GM18502 (cell line): ENCODE results near the gene ZFHX3.

Experiments
- ATAC-seq: cut with Tn5 transposase; IDR thresholded peaks from one replicate; pipeline ENCODE4 v1.9.1; 2021; ENCODE audit warnings: mild to moderate bottlenecking; ENCODE audit not compliant: unreplicated experiment, poor library complexity

Gene ZFHX3

DNA sequence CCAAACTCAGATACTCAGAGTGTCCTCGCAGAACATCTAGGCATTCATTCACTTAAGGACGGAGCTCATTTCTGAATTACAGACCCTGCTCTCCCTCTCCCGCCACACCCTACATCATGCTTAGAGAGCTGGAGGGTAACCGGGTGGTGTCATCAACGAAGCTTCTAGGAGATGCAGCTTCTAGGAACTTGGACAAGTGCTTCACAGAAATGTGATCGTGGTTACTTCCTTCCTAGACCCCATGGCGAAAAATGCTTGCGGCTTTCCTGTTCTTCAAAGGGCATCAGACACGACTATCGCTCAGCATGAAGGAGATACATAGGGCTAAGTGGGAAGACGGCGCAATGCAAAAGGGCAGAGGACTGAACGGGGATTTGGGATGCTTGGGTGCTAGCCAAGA lies 126.8 kb downstream of the ZFHX3 start:
- ATAC-seq = no peak

DNA sequence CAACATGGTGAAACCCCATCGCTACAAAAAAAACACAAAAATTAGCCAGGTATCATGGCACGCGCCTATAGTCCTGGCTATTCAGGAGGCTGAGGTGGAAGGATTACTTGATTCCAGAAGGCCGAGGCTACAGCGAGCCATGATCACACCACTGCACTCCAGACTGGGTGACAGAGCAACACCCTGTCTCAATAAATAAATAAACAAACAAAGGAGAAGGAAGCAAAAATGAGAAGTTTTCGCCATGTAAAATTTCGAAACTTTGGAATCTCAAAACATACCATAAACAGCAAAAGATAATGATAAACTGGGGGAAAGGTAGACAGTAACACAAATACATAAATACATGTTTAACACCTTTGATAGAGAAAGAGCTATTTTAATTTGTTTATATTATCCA lies 130.9 kb downstream of the ZFHX3 start:
- no peak for ATAC-seq

DNA sequence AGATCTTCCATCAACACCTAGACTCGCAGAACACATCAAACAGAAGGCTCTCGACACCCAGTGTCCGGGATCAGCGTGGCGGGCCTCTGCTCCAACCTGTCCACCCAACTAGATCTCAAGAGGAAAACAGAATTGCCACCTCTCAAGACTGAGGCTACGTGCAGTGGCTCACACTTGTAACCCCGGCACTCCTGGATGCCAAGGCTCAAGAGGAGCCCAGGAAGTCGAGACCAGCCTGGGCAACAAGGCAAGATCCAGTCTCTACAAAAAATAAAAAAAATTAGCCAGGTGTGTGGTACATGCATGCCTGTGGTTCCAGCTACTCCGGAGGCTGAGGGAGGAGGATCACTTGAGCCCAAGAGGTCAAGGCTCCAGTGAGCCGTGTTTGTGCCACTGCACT lies 132.6 kb downstream of the ZFHX3 start:
- ATAC-seq = no peak

DNA sequence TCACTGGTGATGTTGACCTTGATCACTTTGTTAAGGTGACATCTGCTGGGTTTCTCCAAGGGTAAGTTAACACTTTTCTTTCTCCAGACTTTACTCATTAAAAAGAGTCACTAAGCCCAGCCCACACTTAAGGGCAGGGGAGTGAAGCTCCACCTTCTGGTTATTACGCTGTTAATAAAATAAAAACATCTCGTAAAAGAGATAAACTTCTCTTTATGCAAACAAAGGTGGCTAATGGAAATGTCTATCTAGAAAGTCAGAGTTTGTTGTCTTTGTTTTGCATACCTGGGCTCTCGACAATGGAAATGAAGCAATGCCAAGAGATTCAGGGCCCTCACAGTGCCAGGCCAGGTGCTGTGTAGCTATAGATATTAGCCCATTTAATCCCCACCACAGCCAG lies 134.4 kb downstream of the ZFHX3 start:
- ATAC-seq = no peak

DNA sequence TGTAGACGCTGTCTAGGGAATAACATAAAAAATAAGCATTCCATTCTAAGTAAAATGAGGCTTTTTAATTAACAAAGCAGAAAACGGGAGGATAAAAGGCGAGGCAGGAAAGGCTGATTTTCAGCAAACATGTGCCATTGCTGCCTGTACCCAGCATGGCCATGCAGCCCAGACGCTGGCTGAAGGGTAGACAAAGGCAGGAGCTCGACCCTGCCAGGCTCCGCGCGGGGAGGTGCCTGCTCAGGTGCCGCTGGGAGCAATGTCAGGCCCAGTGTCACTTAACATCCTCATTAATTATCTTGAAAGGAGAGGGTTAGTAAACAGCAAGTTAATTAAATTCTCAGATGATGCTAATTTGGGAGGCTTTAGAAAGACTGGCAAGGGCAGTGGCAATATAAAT lies 136.0 kb downstream of the ZFHX3 start:
- no peak for ATAC-seq

DNA sequence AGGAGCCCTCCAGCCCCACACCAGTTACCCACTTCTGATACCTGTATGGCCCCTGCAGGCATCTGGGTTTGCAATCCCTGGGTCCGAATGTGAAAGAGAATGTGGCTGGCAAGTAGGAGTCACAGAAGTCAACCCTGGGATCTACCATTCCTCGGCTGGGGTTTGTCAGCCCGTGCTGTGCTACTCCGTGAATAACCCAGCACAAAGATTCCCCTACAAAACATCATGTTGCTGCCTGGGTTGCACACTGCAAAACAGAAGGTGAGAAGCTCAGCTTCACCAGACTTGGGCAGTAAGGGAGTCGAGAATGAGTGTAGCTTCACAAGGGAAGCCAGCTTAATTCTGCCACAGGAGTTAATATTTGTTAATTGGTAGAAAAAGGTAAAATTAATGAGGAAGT lies 137.1 kb downstream of the ZFHX3 start:
- ATAC-seq = no peak

DNA sequence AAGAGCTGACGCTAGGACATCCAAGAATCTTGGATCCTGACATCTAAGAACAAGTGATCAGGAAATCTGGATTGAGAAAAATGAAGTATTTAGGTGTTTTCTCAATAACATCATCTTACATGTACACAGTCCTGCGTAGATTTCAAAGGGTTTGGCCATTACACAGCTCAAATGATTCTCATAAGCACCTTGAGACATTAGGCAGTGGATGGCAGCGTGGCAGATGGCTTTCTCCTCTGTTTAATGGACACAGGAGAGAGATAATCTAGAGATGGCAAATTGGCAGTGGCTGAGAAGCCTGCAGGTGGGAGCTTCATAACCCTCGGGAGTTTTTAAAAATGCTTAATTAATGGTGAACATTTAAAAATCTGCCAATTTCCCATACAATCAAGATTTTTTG lies 137.5 kb downstream of the ZFHX3 start:
- no peak for ATAC-seq

DNA sequence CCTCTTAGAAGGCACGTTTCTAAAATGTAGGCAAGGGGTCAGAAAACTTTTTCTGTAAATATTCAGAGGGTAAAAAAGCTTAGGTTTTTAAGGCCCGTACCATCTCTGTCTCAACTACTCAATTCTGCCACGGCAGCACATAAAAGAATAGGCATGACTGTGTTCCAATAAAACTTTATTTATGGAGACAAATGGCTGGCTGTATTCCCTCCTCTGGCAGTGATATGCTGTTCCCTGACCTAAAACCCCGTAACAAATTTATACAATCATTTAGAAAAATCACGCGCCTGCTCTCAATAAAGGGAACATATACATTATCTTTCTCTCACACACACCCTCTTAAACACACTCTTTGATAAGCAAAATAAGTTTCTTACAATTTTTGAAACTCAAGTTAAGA lies 138.7 kb downstream of the ZFHX3 start:
- ATAC-seq = no peak

DNA sequence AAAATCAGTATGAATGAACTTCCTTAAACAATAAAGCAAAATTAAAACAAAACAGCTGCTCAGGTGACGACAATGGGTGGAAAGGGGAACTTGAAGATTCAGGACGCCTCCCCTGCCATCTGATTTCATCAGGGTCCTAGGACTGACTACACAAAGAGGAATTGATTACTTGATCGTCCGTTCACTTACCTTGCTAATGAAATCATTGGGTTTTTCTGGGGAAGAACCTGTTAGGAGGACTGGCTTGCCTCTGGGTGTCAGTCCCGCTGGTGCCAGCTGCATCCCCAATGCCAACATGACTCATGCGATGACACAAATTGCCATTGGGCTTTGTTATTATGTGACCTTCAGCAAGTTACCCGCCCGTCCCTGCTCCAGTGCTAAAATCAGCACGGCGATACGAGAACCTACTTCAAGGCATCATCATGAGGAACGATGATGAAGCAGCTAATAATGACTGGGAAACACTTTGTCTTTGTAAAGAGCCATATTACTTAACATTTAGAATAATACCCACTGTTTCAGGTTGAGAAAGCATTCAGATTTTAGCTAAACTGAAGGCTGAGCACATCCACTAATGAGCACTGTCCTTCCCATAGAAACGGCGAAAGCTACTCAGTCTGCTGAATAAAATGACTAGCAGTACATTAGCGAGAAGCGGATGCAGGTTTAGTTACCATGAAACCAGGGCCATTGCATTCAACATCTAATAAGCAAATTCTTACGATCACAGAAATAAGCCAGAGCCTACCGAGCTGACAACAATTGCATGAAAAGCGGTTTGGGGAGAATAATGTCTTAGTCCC lies 139.4 kb downstream of the ZFHX3 start:
- ATAC-seq = no peak

DNA sequence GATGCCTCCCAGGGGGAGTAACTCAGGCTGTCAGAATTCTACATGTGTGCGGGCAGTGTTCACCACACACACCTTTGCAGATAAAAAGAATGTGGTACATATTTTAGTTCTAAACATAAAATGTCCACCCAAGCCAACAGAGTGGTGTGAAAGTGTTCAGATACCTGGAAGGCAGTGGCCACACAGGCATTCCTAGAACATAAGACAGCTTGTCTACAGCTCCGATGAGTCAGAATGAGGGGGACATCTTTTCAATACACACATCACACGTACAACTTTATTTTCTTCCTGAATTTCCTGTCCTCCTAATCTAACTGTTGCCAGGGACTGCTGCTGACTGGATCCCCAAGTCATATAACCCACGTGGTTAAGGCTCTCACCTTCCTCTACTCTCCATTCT lies 142.3 kb downstream of the ZFHX3 start:
- ATAC-seq = no peak

DNA sequence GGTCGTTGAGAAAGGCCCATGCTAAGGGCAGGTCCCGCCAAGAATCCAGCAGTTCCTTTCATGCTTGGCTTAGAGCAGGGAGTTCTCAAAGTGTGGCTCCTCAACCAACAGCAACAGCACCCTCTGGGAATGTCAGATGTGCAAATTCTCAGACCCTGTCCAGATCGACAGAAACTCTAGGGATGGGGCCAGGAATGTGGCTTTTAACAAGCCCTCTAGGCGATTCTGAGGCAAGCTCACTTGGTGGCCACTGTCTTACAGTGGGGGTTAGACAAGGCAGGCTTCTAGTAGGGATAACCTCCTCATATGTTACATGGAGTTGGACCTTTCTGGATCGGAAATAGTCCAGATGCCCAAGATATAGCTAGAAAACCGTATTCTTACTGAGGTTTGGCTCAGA lies 144.8 kb downstream of the ZFHX3 start:
- ATAC-seq = no peak

DNA sequence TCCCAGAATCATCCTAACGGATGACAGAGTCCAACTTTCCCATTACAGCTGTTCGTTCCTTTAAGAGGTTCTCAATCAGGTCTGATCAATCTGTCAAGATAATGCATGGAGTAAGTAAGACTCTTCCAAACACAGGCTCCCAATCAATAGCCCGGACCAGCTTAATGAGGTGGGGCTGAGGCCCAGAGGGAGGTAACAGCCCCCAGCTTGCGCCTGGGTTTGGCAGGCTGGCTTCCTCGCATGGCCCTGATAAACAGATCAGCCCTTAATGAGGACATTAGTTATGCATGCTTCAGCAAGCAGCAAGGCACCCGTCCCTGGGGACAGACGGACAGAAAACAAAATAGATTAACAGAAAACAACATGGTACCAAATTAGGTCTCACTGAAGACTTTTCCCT lies 145.7 kb downstream of the ZFHX3 start:
- ATAC-seq = no peak

DNA sequence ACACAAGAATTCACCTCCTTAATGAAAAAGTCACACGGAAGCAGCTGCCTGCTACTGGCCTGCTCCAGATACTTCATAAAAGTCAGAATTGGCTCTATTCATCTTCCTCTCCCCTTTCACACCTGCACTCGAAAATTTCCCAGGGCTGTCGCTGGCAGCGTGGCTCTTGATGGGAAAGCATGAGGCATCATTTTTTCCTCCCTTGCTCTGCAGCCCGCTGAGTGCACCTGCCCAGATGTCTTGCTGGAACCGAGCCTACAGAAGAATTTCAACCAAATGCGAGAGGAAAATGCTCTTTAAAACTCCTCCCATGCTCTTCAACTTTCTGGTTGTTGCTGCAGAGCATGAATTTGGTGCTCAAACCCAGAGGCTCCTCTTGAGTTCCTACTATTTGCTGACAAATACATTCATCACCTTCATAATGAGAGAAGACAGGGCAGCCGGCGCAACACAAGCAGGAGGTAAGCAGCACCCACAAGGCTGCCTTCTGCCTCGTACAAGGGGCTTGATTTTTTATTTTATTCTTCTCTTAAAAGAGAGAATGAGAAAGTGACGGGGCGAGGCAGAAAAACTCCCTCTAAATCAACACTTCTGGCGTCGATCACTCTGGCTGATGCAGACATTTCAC lies 146.8 kb downstream of the ZFHX3 start:
- no peak for ATAC-seq

DNA sequence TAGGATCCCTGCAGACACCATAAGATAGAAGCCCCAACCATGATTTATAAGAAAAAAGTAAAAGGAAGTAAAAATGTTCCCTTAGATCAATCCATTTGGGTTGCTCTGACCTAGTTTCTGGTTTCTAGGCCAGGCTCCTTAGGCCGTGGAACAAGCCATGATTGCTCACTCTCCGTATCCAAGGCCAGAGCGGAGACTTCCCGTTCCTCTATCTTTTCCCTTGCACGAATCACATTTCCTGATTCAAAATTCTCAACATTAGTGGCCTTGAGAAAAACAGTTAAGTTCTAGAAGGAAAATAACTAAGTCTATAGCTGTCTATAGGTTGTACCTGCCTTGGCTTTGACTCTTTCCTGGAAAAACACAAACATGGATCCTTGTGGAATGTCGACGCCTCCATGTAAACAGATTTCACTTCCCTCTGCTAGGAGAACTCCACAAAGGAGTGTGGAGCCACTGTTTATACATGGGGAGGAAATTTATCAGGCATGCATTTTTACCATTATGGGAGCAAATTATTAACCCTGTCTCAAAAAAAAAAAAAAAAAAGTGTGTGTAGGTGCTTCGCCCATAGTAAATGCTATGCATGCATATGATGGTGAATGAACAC lies 149.6 kb downstream of the ZFHX3 start:
- no peak for ATAC-seq

DNA sequence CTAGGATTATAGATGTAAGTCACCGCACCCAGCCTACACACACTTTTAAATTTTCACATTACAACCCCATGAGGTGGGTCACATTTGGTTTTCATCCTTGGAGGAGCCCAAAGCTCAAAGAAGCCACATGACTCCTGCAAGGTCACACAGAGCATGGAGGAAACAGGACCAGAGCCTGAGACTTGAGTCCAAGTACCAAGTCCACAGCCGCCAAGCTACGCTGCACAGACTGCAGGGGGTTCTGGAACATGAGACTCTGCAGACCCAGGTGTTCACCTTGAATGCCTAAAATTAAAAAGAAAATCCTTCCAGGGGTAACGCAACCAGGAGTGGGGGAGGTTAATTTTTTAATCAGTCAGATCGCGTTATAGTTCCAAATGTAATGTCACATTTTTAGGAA lies 150.2 kb downstream of the ZFHX3 start:
- ATAC-seq = no peak

DNA sequence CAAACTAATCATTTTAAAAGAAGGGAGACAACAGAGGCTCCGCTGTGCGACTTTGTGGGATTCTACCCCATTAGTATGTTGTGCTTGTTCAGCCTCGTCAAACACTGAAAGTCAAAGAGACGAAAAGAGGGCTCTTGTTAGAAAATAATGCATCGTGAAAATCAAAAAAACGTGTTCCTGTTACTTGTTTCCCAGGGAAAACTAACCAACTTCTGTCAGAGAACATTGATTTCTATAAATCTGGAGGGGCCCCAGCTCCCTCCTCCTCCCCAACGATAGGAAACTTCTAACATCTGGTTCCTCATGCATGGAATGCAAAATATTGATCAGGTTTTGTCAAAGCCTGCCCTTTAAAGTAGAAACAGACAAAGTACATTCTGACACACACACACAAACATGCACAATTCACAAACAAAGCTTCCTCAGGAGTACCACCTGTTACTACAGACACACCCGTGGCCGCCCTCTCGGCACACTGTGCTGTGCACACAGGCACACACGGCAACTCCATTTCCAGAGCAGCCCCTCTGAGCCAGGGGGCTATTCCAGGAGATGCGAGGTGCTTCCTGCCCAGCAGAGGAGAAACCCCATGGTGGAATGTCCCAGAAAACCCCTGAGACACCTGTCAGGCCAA lies 151.3 kb downstream of the ZFHX3 start:
- ATAC-seq = no peak

DNA sequence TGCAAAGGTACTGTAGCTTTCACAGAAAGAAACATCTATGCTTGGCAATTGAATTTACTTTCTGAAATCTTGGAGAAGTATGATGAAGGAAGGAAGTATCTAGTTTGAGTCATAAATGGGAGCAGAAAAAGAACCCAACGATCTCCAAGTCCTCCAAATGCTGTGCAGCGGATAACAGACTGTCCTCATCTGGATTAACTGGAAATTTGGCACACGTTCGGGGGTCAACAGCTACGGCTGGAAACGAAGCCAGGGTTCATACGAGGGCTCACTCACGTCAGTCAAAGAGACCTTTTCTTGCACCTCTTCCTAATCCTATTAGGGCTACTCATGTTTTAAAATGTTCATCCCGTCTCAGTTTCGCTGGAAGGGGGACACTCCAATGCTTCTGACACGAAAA lies 152.0 kb downstream of the ZFHX3 start:
- no peak for ATAC-seq

DNA sequence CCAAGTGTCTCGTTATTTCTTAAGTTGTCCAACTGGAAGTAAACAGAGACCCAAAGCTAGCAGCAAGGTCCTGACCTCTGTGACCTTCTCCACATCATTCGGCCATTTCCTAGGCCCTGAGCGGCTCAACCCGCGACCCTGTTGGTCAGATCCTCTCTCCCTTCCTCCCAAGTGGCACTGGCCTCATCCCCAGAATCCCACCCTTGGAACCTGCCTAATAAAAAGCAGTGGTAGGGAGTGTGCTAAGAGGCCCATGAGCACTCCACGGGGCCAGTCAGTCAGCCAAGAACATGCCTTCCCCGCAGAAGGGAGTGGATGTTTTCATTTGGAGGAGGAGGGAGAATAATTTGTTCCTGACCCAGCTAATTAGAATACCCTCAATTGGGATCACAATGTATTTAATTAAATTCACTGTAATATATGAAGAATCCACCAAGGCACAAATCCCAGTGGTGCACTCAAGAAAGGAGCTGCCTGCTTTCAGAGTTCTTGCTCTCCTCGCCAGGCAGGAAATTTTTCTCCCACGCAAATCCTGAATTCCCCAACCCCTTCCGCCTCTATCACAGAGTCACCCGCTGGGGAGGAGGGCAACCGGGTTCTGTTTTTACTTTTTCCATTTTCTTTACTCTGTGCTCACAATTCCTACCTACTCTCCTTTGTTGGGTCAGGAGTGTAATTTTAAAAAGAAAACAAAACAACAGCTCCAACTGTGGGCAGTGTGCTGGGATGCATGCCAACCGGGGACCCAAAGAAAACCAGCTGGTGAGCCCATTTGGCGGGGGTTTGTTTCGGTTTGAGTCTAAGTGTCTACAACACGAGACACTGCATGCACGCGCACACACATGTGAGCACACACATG lies 153.4 kb downstream of the ZFHX3 start:
- ATAC-seq = no peak

DNA sequence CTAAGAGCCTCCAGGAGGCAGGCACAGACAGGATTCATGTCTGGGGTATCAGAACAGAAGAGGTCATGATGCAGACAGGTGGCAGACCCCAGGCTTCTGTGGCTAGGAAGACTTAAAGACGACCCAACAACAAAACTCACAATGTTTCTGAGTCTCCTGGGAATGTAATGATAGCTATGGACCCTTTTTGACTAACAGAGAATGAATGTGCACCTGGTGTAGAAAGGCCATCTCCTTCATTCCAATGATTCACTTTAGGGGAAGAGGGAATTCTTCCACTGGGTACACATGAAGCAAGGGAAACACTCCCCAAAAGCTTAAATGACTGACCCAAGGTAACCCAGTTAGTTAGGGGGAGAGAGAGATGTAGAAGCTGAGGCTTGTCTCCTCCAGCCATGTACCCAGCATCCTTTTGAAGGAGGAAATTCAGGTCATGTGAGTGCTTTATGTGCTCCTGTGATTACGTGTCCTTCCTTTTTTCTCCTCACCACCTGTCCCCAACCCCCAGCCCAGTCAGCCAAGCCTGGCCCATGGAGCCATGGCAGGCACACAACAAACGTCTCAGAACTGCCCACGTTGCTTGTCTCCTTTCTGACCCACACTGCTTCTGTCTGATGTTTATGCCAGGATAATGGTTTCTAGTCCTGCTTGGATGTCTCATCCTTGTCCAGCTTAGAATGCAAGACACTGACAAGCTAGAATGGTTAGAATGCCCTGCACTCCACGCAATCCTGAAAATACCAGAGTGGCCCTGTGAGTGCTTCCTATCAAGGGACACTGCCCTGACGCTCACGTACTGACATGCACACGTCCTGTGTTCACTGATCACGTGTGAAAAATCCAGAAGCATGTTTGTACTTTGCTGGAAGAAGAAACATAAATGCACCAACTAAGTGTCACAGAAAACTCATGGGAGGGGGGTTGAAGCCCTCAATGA lies 156.4 kb downstream of the ZFHX3 start:
- no peak for ATAC-seq
